Endodermal cell (in vitro differentiated cells): ENCODE measurements around the gene POLD2. TPM values are rescaled to one million over a fixed set of nuclear protein-coding genes. Genes with fewer than 3 reads are reported as not detected.

ENCODE experiments used
- DNase-seq: peaks from one replicate; pipeline ENCODE4 v3.0.0-alpha.2; 2017
- H3K27ac ChIP-seq: 2 replicates; pipeline ENCODE4 v1.5.1; 2013; ENCODE audit warnings: mild to moderate bottlenecking, low read depth, low read length, moderate library complexity
- H3K27me3 ChIP-seq: 2 replicates; pipeline ENCODE4 v1.6.1; 2013; ENCODE audit warnings: mild to moderate bottlenecking, low read length, moderate library complexity; ENCODE audit not compliant: insufficient read depth, control insufficient read depth, poor library complexity, severe bottlenecking
- H3K36me3 ChIP-seq: 2 replicates; pipeline ENCODE4 v1.7.0; 2013; ENCODE audit warnings: mild to moderate bottlenecking, low read length, moderate library complexity; ENCODE audit not compliant: control insufficient read depth, insufficient read depth
- H3K4me1 ChIP-seq: one replicate; pipeline ENCODE4 v1.7.0; 2013; ENCODE audit warnings: low read length; ENCODE audit not compliant: control insufficient read depth, insufficient read depth
- H3K4me3 ChIP-seq: 2 replicates; pipeline ENCODE4 v1.5.1; 2013; ENCODE audit warnings: mild to moderate bottlenecking, low read length, moderate library complexity
- H3K9ac ChIP-seq: 2 replicates; pipeline ENCODE4 v1.6.1; 2013; ENCODE audit warnings: mild to moderate bottlenecking, low read length, moderate library complexity; ENCODE audit not compliant: poor library complexity, severe bottlenecking; ENCODE audit errors: extremely low read depth
- H3K9me3 ChIP-seq: 2 replicates; pipeline ENCODE4 v1.6.1; 2013; ENCODE audit warnings: mild to moderate bottlenecking, low read length, moderate library complexity; ENCODE audit not compliant: control insufficient read depth
- H3K27ac Mint-ChIP-seq: 2 replicates; pipeline ENCODE4 v1.8.0; 2020; ENCODE audit warnings: mixed read lengths
- H3K27me3 Mint-ChIP-seq: 2 replicates; pipeline ENCODE4 v1.8.0; 2021; ENCODE audit warnings: mild to moderate bottlenecking, mixed read lengths; ENCODE audit not compliant: insufficient read depth
- H3K36me3 Mint-ChIP-seq: 2 replicates; pipeline ENCODE4 v1.8.0; 2020; ENCODE audit warnings: low read depth, mixed read lengths
- H3K4me1 Mint-ChIP-seq: 2 replicates; pipeline ENCODE4 v1.8.0; 2020; ENCODE audit warnings: mixed read lengths
- H3K4me3 Mint-ChIP-seq: 2 replicates; pipeline ENCODE4 v1.8.0; 2020; ENCODE audit warnings: mild to moderate bottlenecking, moderate library complexity, mixed read lengths
- H3K9me3 Mint-ChIP-seq: 2 replicates; pipeline ENCODE4 v1.8.0; 2020; ENCODE audit warnings: mild to moderate bottlenecking, mixed read lengths
- WGBS, 2 experiments: methylation state at CpG; one replicate each; pipeline versions ENCODE4 v1.1.5 to v1.1.7; 2013; ENCODE audit warnings: missing lambda C conversion rate in 2 of 2, mixed read lengths in 1 of 2; ENCODE audit not compliant: insufficient coverage in 1 of 2, insufficient read length in 1 of 2; 5-methylcytosine and 5-hydroxymethylcytosine counted together
- total RNA-seq, 2 donors: library from RNA; stranded (reverse); fragmentation: NEBNext Ultra II Directional in 1 of 2; extraction: Animal tissue kit (Norgen Biotek cat#: 25700) in 1 of 2; gene quantifications; 2 replicates in 1 of 2; 3 replicates in 1 of 2; pipeline ENCODE4 v1.2.1, GENCODE V29; 2021
- TF ChIP-seq, protein P1 (sequence below): fragments of 200-600 bp; sonication (generic); conservative IDR thresholded peaks from 2 replicates; pipeline ENCODE4 v1.5.0; 2021; ENCODE audit warnings: antibody characterized with exemption, mild to moderate bottlenecking

The POLD2 gene
- total RNA-seq, 2 donors from 2014 or later = 127 to 141 TPM

DNA sequence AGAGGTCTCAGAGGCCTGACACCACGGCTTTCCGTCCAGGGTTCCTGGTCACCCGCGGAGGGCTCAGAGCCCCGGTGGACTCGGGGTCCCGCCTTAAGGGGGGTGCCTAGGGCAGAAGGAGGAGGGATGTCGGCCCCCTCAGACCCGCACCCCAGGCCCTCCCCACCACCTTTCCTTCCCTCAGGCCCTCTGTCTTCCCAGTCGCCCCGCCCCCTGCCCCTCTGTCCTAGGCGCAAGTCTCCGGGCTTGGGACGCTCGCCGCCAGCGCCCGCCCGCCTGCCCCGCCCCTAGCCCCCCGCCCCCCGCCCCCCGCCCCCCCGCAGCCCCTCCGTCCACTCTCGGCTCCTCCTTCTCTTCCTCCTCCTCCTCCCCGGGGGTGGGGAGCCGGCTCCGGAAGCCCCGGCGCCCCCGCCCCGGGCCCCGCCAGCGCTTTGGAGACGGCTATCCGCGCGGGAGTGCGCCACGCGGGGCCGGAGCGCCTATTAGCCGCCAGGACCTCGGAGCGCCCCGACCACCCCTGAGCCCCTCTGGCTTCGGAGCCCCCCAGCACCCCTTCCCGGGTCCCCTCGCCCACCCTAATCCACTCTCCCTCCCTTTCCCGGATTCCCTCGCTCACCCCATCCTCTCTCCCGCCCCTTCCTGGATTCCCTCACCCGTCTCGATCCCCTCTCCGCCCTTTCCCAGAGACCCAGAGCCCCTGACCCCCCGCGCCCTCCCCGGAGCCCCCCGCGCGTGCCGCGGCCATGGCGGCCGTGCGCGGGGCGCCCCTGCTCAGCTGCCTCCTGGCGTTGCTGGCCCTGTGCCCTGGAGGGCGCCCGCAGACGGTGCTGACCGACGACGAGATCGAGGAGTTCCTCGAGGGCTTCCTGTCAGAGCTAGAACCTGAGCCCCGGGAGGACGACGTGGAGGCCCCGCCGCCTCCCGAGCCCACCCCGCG is 19.2 kb downstream of the POLD2 start, which contains the start of gene AEBP1:
AEBP1 (plus strand) TSS at position 423 of the 937 bp plus-strand sequence; CDS start at position 744, 321 bp downstream.
- peak within 1 kb of the TSS; percentile 70 for H3K4me3 ChIP-seq
- Mint-ChIP-seq H3K9me3 (no peaks in the 10 kb centered on the region), H3K4me3 (peak within 1 kb of the TSS; percentile 66), H3K27ac (no peak within 1 kb of the TSS), H3K36me3 (no peaks in the 10 kb centered on the region), H3K4me1 (peaks cover 8% of the 10 kb centered on the region), H3K27me3 (peaks cover 21% of the 10 kb centered on the region)
- no peak within 1 kb of the TSS for H3K27ac ChIP-seq
- TF ChIP-seq, protein P1, sequence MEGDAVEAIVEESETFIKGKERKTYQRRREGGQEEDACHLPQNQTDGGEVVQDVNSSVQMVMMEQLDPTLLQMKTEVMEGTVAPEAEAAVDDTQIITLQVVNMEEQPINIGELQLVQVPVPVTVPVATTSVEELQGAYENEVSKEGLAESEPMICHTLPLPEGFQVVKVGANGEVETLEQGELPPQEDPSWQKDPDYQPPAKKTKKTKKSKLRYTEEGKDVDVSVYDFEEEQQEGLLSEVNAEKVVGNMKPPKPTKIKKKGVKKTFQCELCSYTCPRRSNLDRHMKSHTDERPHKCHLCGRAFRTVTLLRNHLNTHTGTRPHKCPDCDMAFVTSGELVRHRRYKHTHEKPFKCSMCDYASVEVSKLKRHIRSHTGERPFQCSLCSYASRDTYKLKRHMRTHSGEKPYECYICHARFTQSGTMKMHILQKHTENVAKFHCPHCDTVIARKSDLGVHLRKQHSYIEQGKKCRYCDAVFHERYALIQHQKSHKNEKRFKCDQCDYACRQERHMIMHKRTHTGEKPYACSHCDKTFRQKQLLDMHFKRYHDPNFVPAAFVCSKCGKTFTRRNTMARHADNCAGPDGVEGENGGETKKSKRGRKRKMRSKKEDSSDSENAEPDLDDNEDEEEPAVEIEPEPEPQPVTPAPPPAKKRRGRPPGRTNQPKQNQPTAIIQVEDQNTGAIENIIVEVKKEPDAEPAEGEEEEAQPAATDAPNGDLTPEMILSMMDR = peak; percentile 44
- DNase-seq = peak; percentile 86
- H3K9me3 ChIP-seq = no peaks in the 10 kb centered on the region
- H3K4me1 ChIP-seq = no peaks in the 10 kb centered on the region
- no peaks in the 10 kb centered on the region for H3K36me3 ChIP-seq
- H3K9ac ChIP-seq = peak within 1 kb of the TSS; percentile 53
- 3 to 50% methylated on average over 2 to 70 of the region's 87 CpGs for WGBS, 2 experiments
- peaks cover 5% of the 10 kb centered on the region for H3K27me3 ChIP-seq

DNA sequence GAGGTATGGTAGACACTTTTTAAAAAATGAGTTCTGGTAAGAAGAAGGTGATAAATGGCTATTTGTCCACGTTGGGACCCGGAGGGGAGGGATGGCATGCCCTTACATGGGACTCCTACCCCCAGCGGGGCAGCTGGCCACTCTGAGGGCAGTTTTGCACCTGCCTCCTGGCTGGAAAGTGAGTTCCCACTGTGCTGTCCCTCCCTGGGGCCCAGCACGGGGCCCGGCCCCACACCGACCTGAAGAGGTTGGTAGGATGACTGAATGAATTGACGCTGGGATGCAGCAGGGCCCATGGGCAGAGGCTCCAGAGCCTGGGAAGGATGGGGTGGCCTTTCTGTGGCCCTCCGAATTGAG is 19.8 kb downstream of the POLD2 start:
- 64 to 72% methylated on average over 6 to 8 of the region's 8 CpGs for WGBS, 2 experiments
- DNase-seq = no peak

DNA sequence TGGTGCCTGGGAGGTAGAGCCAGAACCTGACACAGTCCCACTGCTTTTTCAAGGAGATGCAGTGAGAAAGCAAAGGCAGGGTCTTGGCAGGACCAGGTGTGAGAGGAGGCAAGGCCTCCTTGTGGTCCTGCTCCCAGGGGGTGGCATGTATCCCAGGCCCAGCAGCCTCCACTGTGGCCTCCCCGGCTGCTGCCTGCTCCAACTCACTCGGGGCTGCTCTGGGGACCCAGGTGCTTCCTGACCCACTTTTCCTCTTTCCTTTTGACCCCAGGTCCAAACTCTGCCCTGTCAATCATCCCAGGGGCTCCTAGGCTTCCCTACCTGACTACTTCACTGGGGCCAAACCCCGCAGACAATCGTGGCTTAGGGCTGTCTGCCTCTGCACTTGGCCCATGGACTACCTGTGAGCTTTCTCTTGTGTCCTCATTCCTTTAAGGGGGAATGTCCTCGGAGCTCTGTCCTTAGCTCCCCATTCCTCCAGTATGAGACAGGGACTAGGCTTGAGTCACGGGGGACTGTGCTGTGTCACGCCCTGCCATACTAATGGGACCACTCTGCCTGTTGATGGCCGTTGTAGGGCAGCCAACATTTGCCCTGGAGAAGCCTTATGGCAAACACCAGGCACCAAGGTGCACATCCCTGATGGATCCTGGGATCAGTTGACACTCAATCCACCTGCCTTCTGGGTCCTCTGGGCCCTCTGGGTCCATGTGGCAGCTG is 20.3 kb downstream of the POLD2 start:
- Histone ChIP-seq H3K27ac (no peak overlapping the region), H3K9me3 (no peaks in the 10 kb centered on the region), H3K36me3 (no peaks in the 10 kb centered on the region), H3K4me1 (no peaks in the 10 kb centered on the region), H3K27me3 (peaks cover 5% of the 10 kb centered on the region), H3K9ac (no peak overlapping the region), H3K4me3 (no peak overlapping the region)
- Mint-ChIP-seq H3K36me3 (no peaks in the 10 kb centered on the region), H3K4me1 (peaks cover 8% of the 10 kb centered on the region), H3K4me3 (peak overlapping the region; percentile 66), H3K27ac (no peak overlapping the region), H3K27me3 (peaks cover 21% of the 10 kb centered on the region), H3K9me3 (no peaks in the 10 kb centered on the region)
- WGBS, 2 experiments = 78 to 87% methylated on average over 7 to 8 of the region's 8 CpGs
- DNase-seq = no peak
- TF ChIP-seq, protein P1 = no peak

More for the DNA sequence above, 19.8 kb downstream of the POLD2 start:
- H3K4me1 Mint-ChIP-seq = peaks cover 8% of the 10 kb centered on the region
- no peak overlapping the region for H3K27ac ChIP-seq
- peak overlapping the region; percentile 66 for H3K4me3 Mint-ChIP-seq
- H3K4me3 ChIP-seq = no peak overlapping the region
- no peaks in the 10 kb centered on the region for H3K36me3 ChIP-seq
- peaks cover 5% of the 10 kb centered on the region for H3K27me3 ChIP-seq
- no peaks in the 10 kb centered on the region for H3K4me1 ChIP-seq
- no peaks in the 10 kb centered on the region for H3K36me3 Mint-ChIP-seq
- no peak overlapping the region for H3K27ac Mint-ChIP-seq
- H3K27me3 Mint-ChIP-seq = peaks cover 21% of the 10 kb centered on the region
- no peak overlapping the region for H3K9ac ChIP-seq
- H3K9me3 Mint-ChIP-seq = no peaks in the 10 kb centered on the region
- no peaks in the 10 kb centered on the region for H3K9me3 ChIP-seq
- TF ChIP-seq, protein P1 = no peak
